ENCODE results near the gene PTP4A2.

DNA sequence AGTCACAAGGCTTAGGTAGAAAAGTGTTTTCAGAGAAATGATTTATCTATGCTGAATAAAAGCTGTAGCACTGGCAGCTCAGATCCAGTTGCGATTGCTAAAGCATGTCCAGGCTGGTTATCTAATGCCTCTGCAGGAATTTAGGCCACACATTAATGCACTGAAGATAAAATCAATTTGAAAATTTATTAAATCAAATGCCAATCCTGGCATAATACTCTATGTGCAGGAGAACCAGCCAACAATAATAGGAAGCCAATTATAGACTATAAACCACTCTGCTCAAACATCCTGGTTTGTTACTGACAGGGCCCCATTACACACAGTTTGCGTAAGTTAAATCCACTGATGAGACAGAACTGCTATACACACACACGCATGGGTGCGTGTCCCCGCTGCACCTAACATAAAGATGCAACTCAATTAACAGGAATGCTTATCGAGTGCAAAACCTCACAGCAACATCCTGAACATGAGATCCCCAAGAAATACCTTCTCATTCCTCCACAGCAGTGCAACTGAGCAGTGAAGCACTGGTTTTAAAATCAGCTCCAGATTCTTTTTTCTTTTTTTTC, 40.6 kb downstream of the PTP4A2 start:
- TF ChIP-seq, protein P1, sequence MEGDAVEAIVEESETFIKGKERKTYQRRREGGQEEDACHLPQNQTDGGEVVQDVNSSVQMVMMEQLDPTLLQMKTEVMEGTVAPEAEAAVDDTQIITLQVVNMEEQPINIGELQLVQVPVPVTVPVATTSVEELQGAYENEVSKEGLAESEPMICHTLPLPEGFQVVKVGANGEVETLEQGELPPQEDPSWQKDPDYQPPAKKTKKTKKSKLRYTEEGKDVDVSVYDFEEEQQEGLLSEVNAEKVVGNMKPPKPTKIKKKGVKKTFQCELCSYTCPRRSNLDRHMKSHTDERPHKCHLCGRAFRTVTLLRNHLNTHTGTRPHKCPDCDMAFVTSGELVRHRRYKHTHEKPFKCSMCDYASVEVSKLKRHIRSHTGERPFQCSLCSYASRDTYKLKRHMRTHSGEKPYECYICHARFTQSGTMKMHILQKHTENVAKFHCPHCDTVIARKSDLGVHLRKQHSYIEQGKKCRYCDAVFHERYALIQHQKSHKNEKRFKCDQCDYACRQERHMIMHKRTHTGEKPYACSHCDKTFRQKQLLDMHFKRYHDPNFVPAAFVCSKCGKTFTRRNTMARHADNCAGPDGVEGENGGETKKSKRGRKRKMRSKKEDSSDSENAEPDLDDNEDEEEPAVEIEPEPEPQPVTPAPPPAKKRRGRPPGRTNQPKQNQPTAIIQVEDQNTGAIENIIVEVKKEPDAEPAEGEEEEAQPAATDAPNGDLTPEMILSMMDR (IDR thresholded peaks at IDR 0.05): no peak
- TF ChIP-seq POLR2AphosphoS5 (IDR thresholded peaks at IDR 0.05) (no peak), POLR2A (IDR thresholded peaks at IDR 0.05) (no peak), EP300 (IDR thresholded peaks at IDR 0.05) (no peak)

Measured in upper lobe of left lung (tissue), 4 donors.